Progenitor cell of endocrine pancreas (in vitro differentiated cells): Measurements from ENCODE around the gene LAG3. TPM values are rescaled to one million over a fixed set of nuclear protein-coding genes. Genes with fewer than 3 reads are reported as not detected.

Experiments used
- DNase-seq: peaks from one replicate; pipeline ENCODE4 v3.0.0; 2021; ENCODE audit warnings: low spot score; ENCODE audit not compliant: unreplicated experiment
- H3K27ac Mint-ChIP-seq: 2 replicates; pipeline ENCODE4 v1.8.0; 2021; ENCODE audit warnings: mild to moderate bottlenecking, moderate library complexity, mixed read lengths
- H3K27me3 Mint-ChIP-seq: 2 replicates; pipeline ENCODE4 v1.8.0; 2021; ENCODE audit warnings: mixed read lengths
- H3K36me3 Mint-ChIP-seq: 2 replicates; pipeline ENCODE4 v1.8.0; 2022; ENCODE audit warnings: mixed read lengths; ENCODE audit not compliant: insufficient read depth
- H3K4me1 Mint-ChIP-seq: 2 replicates; pipeline ENCODE4 v1.8.0; 2021; ENCODE audit warnings: low read depth, mixed read lengths
- H3K4me3 Mint-ChIP-seq: 2 replicates; pipeline ENCODE4 v1.8.0; 2021; ENCODE audit warnings: low read depth, mild to moderate bottlenecking, moderate library complexity, mixed read lengths
- H3K9me3 Mint-ChIP-seq: 2 replicates; pipeline ENCODE4 v1.8.0; 2021; ENCODE audit warnings: low read depth, mixed read lengths
- CTCF ChIP-seq: fragments of 200-600 bp; sonication (generic); IDR thresholded peaks from one replicate; pipeline ENCODE4 v1.5.0; 2021; ENCODE audit warnings: antibody characterized with exemption, mild to moderate bottlenecking; ENCODE audit not compliant: unreplicated experiment
- total RNA-seq: library from RNA; stranded (reverse); gene quantifications from 2 replicates; pipeline ENCODE4 v1.2.1, GENCODE V29; 2021

LAG3 gene
- total RNA-seq, 1 donor from 2014 or later: 2.2 TPM

- DNase-seq: no peak
- Mint-ChIP-seq H3K27ac (peak overlapping the region; percentile 17), H3K4me3 (peak overlapping the region; percentile 71), H3K36me3 (peaks cover 1% of the 10 kb centered on the region), H3K9me3 (no peaks in the 10 kb centered on the region), H3K27me3 (peaks cover 47% of the 10 kb centered on the region), H3K4me1 (peaks cover 6% of the 10 kb centered on the region)
- no peak for TF ChIP-seq CTCF
These were observed 55.2 kb downstream of the LAG3 start for GRCh38 chr12:6827437-6827911.

Other genes with a start within 250 kb of the LAG3 start
- gene GAPDH, start 238.0 kb upstream of the LAG3 start, total RNA-seq: 2,230 and 2,287 TPM in 2 replicates
- gene IFFO1, start 216.5 kb upstream of the LAG3 start, total RNA-seq: 21.7 and 22.3 TPM in 2 replicates
- gene NOP2, start 204.2 kb upstream of the LAG3 start, total RNA-seq: 95.9 and 96.0 TPM in 2 replicates
- gene CHD4, start 165.1 kb upstream of the LAG3 start, total RNA-seq: 370 and 406 TPM in 2 replicates
- gene LPAR5, start 136.6 kb upstream of the LAG3 start, total RNA-seq: 0.27 TPM in 1 of 2 replicates, not detected in the other
- gene ACRBP, start 125.1 kb upstream of the LAG3 start, total RNA-seq: 5.0 and 5.6 TPM in 2 replicates
- gene ING4, start 109.4 kb upstream of the LAG3 start, total RNA-seq: 105 and 110 TPM in 2 replicates
- gene ZNF384, start 83.1 kb upstream of the LAG3 start, total RNA-seq: 159 and 164 TPM in 2 replicates
- 2.0 and 2.4 TPM in 2 replicates for gene PIANP, start 71.7 kb upstream of the LAG3 start, total RNA-seq
- 42.6 and 45.5 TPM in 2 replicates for gene COPS7A, start 48.5 kb upstream of the LAG3 start, total RNA-seq
- gene MLF2, start 19.4 kb upstream of the LAG3 start, total RNA-seq: 281 and 305 TPM in 2 replicates
- gene PTMS, start 6.2 kb upstream of the LAG3 start, total RNA-seq: 414 and 480 TPM in 2 replicates
- gene CD4, start 17.0 kb downstream of the LAG3 start, total RNA-seq: 1.5 and 2.1 TPM in 2 replicates
- 5.5 and 6.3 TPM in 2 replicates for gene GPR162, start 49.3 kb downstream of the LAG3 start, total RNA-seq
- 30.6 TPM in 2 replicates for gene P3H3, start 55.9 kb downstream of the LAG3 start, total RNA-seq
- gene GNB3, start 68.4 kb downstream of the LAG3 start, total RNA-seq: 5.6 and 7.0 TPM in 2 replicates
- gene CDCA3, start 78.8 kb downstream of the LAG3 start, total RNA-seq: 36.1 and 40.6 TPM in 2 replicates
- gene USP5, start 79.6 kb downstream of the LAG3 start, total RNA-seq: 183 and 185 TPM in 2 replicates
- 498 and 505 TPM in 2 replicates for gene TPI1, start 95.0 kb downstream of the LAG3 start, total RNA-seq
- gene SPSB2, start 100.8 kb downstream of the LAG3 start, total RNA-seq: 11.7 and 15.7 TPM in 2 replicates
- gene LRRC23, start 132.3 kb downstream of the LAG3 start, total RNA-seq: 20.7 and 21.5 TPM in 2 replicates
- 77.9 and 79.0 TPM in 2 replicates for gene ENO2, start 142.1 kb downstream of the LAG3 start, total RNA-seq
- 226 and 250 TPM in 2 replicates for gene ATN1, start 155.4 kb downstream of the LAG3 start, total RNA-seq
- gene RNU7-1, start 171.3 kb downstream of the LAG3 start, total RNA-seq: not detected in 2 replicates
- 268 and 277 TPM in 2 replicates for gene C12orf57, start 171.5 kb downstream of the LAG3 start, total RNA-seq
- gene PTPN6, start 178.8 kb downstream of the LAG3 start, total RNA-seq: 65.4 and 70.2 TPM in 2 replicates
- 339 and 353 TPM in 2 replicates for gene PHB2, start 198.1 kb downstream of the LAG3 start, total RNA-seq
- gene EMG1, start 198.4 kb downstream of the LAG3 start, total RNA-seq: 67.9 and 73.1 TPM in 2 replicates
- gene LPCAT3, start 246.0 kb downstream of the LAG3 start, total RNA-seq: 77.9 and 81.8 TPM in 2 replicates